ENCODE data around the gene HYAL3.
"Not testable (repeated sequence)": the region's sequence is repeated elsewhere in the genome, so short reads cannot be mapped to it uniquely, and the experiment has no call there.

The HYAL3 gene

DNA sequence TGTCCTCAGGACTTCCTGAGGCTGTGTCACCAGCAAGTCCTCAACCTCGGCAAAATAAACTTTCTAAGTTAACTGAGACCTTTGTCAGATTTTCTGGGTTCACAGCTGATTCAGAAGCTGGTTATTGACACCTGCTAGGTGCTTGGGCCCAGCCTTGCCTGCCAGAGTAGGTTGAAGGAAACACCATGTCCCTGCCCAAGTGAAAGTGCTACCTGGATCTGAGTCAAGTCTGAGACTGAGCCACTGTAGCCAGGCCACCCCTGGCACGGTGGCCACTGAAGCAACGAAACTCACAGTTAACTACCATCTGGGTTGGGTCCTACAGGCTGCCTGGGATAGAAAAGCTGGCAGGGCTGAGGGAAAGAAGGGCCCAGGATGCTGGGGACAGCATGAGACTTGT, 15.1 kb upstream of the HYAL3 start:
- DNase-seq (ENCODE audit: low spot score): no peak

DNA sequence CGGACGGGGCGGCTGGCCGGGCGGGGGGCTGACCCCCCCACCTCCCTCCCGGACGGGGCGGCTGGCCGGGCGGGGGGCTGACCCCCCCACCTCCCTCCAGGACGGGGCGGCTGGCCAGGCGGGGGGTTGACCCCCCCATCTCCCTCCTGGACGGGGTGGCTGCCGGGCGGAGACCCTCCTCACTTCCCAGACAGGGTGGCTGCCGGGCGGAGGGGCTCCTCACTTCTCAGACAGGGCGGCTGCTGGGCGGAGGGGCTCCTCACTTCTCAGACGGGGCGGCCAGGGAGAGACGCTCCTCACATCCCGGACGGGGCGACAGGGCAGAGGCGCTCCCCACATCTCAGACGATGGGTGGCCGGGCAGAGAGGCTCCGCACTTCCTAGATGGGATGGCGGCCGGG, 12.8 kb upstream of the HYAL3 start:
- not testable (repeated sequence) for DNase-seq (ENCODE audit: low spot score)

DNA sequence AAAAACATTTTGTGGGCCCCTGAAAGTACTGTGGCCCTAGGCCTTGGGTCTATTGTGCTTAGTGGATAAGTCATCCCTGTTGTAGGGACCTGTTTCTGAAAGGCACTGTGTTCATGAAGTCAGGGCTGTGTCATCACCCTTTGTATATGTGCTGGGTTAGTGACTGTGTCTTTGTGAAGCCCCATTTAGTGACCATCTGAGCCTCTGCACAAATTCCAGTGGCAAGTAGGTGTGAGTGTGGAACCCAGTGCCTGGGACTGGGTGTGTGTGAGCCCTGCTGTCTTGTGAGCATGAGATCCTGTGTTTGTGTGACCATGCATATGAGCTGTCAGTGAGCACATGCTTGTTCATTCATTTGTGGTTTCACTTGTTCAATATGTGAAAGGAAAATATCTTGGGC, 5.4 kb upstream of the HYAL3 start:
- DNase-seq (ENCODE audit: low spot score): no peak

DNA sequence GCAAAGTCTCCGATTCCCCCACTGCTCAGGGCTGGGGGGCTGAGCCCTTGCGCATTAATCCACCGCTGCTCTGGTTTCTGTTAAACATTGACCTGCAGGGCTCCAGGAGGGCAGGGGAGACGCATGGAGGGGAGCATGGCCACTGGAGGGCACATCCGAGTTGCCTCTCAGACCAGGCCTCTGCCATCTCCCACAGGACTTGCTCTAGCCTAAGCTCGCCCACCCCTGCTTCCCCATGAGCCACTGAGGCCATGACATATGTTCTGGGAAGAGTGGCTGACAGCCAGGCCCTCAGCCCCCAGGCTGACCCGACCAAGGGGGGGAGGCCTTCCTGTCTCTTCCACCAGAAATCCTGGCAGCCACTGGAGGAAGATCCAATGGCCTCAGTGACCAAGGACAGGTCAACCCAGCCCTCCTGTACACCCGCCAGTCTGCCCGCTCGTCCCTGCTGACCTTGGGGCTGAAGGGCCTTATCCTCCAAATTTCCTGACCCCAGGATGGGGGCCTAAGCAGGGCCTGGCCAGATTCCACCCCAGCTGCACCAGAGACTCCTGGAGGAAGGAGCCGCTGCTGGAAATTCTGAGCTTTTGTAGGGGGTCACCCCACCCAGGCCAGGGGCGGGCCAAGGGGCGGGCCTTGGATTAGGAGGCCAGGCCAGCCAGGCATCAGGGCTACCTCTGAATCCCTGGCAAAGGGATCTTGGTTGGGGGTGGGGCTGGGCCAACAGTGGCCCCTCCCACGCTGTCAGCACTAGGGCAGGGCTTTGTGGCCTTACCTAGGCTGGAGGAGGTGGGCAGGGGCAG, 4.0 kb upstream of the HYAL3 start, which contains the start of gene HYAL1:
Gene HYAL1 (minus strand): TSS at position 562 of the 803 bp plus-strand sequence. CDS start 618 bp downstream, outside the sequence.
- peak; percentile 39 for DNase-seq (ENCODE audit: low spot score)

DNA sequence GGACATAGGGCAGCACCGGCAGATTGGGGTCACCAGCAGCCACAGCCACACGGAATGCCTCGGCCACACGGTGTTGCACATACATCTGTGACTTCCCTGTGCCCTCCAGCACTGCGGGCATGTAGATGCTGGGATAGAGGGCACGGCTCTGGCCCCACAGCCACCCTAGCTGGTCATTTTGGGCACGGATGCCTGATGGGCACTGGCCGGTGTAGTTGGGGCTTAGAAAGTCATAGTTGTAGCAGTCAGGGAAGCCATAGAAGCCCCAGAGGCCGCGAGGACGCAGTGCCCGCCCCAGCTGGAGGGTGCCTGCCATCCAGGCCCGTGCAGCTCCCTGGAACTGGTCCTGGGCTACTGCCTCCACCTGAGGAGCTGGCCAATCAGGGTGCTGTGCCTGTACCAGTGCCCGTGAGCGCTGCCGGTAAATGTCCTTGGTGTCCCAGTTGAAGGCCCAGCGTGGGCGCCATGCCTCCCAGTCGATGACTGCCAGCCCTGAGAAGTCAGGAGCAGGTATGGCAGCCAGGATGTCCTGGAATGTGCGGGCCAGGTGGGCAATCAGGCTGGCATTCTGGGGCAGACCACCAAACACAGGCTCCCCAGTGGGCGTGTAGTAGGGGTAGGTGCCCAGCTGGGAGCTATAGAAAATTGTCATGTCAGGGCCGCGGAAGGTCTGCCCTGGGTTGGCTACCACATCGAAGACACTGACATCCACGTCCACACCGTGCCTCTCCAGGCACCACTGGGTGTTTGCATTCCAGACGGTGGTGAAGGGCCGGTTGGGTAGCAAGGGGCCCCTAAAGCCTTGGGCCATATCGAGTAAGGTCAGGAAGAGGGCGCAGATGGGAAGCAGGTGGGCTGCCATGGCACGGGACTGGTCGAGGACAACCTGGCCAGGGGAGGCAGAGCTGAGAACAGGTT, 3.1 kb upstream of the HYAL3 start:
- no peak for DNase-seq (ENCODE audit: low spot score)

DNA sequence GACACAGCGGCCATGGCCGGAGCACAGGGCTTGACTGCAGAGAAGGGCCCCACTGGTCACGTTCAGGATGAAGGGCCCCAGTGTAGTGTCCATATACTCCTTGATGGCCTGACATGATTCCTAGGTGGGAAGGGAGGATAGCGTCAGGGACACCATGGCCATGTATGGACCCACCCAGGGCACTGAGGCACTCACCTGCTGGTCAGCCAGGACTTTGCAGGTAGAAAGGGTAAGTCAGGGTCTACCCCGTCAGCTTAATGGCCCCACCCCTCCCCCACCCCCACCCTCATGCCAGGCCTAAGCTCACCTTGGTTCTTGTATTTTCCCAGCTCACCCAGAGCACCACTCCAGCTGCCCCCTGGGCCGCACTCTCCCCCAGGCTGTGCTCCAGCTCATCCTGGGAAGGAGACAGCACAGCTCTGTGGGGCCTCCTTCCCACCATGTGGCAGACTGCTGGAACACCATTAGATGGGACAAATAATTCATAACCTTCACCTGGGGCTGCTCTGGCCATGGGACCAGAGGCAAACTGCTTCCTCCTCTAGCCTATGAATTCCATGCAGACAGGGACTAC, 1.6 kb upstream of the HYAL3 start:
- no peak for DNase-seq (ENCODE audit: low spot score)

DNA sequence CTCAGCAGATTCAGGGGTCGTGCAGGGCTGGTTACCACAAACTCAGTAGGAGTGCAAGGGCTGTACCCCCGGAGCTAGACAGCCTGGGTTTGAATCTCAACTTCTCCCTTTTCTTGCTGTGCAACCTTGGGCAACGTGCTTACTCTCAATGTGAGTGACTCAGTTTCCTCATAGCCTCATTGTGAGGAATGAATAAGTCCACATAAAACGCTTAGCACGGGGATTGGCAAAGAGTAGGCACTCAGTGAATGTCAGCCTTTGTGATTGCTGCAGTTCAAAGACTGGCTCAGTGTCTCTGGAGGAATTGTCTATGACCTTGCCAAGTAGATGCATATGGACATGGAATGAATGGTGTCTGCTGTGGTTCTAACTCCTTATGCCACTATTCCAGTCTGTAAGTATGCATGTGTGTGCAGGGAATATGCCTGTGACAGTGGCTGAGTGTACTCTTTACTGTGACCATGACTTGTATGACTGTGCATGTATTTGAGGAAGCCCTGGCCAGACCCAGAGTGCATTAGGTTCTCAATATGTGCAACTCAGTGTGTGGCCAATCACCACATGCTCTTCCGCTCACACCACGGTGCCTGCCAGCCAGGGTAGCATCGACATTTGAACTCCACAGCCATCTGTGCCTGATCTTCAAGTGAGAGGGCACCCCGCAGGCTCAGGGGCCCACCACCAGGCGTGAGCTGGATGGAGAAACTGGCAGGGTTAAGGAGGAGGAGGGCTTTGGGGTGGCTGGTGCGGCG, 900 bp upstream of the HYAL3 start:
- DNase-seq (ENCODE audit: low spot score): peak; percentile 75

DNA sequence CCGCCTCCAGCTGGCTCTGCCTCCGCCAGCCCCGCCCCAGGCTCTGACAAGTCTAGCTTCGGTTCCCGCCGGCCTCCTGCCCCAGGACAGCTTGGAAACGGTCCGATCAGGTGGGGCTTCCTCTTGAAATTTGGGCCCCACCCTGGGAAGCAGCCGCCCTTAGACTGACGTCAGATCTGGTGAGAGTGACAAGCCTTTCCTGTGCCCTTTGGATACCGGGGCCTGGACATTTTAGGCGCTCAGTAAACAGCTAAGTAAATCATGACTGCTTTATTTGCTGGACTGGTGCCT, 378 bp upstream of the HYAL3 start:
- DNase-seq (ENCODE audit: low spot score): no peak

DNA sequence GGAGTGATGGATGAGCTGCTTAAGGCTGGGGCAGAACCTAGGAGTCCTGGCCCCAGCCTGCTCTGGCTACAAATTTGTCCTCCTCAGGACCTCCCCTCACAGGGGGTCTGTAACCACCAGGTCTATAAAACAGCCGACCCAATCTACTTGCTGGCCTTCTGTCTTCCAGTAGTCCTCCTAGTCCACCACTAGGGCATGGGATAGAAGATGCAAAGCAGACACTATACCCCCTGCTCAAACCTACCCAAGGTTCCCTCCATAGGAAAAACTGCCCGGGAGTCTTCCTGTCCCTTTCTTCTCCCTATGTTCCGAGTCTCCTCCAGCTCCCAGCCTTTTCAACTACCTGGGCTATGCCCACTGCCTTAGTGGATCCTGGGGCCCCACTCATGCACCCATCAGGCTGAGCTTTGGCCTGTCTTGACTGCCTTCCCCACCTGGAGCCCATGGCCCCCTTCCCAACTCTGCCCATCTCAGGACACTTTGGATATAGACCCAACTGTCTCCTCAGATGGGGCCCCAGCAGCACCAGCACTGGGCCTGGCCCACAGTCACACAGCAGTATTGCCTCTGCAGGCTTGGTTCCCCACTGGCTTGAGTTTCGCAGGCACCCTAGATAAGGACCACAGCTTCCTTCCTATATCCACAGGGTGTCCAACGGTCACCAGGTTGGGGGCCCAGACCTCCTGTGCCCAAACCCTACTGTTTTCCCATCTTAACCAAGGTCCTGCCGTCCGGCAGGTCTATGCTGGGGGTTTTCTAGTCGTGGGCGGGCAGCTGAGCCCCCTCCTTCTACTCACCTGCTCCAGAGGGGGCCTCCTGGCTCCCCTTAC, 1.1 kb downstream of the HYAL3 start:
- DNase-seq (ENCODE audit: low spot score): peak; percentile 64

DNA sequence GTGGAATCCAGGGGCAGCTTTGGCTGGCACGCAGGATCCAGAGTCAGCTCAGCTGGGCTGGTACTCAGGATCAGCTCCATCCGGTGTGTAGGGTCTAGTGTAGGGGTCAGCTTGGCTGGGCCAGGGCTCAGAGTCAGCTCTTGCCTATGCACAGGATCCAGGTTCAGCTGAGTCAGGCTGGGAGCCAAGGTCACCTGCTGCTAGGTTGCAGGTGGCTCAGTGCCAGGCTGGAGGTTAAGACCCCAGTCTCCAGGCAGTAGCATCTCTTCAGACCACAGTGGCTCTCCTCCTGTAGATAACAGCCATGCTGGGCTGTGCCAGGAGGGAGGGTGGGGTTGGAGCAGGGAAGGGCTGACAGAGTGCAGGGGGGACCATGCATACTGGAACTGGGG, 1.8 kb downstream of the HYAL3 start:
- DNase-seq (ENCODE audit: low spot score): peak; percentile 71

DNA sequence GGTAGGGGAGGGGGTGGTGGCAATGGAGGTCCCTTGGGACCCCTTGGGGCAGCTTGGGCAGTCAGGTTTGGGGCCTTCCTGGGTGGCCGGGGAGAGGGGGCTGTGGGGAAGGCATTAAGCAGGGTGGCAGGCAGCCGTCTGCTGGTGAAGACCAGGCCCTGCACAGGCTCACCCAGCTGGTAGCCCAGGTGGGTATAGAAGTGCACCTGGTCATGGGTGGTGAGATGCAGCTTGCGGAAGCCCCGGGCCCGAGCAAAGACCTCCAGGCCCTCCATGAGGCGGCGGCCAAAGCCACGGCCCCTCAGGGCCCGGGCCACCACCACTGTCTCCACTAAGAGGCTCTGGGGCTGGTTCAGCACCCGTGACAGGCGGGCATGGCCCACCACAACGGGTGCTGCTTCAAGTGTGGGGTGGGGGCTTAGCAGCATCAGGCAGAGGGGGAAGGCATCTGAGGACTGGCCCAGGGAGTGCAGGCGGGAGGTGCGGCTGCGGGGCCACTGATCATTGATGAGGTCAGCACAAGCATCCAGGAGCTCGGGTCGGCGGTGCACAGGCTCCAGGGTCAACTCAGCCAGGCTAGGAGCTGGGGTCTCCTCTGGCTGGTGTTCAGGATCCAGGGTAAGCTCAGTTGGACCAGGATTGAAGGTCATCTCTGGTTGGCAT, 2.4 kb downstream of the HYAL3 start:
- no peak for DNase-seq (ENCODE audit: low spot score)

DNA sequence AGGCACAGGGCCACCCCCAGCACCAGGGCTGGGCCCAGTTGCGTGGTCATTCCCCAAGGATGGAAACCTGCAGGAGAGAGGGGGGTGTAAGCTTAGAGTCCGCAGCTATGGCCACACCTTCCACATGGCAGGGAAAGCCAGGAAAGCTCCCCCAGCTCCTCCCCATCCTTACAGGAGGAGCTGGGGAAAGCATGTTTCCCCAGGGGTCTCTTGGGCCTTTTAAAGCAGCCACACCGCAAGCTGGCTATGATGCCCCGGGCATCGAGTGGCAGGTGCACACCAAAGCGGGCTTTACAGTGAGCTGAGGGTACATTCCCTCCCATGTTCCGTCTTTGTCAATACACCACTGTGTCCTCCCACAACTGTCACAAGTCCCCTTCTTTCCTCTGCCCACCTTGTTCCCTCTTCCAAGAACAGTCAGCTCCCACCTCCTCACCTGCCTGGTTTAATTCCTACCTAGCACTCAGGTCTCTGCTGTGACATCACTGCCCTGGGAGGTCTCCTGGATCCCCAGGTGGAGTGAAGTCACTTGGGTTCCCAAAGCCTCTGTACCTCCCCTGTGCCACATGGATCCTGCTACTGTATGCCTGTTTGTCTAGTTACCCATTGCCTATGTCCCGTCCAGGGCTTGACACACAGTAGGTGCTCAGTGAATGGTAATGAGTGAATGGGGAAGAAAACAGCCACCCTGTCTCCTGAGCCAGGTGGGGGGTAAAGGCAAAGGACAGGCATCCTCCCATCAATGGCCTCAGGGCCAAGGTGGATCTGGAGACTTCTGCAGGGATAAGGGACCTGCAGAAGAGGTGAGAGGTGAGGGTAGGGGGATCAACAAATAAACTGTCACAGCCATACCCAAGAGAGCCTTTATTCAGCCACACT, 3.4 kb downstream of the HYAL3 start:
- no peak for DNase-seq (ENCODE audit: low spot score)

DNA sequence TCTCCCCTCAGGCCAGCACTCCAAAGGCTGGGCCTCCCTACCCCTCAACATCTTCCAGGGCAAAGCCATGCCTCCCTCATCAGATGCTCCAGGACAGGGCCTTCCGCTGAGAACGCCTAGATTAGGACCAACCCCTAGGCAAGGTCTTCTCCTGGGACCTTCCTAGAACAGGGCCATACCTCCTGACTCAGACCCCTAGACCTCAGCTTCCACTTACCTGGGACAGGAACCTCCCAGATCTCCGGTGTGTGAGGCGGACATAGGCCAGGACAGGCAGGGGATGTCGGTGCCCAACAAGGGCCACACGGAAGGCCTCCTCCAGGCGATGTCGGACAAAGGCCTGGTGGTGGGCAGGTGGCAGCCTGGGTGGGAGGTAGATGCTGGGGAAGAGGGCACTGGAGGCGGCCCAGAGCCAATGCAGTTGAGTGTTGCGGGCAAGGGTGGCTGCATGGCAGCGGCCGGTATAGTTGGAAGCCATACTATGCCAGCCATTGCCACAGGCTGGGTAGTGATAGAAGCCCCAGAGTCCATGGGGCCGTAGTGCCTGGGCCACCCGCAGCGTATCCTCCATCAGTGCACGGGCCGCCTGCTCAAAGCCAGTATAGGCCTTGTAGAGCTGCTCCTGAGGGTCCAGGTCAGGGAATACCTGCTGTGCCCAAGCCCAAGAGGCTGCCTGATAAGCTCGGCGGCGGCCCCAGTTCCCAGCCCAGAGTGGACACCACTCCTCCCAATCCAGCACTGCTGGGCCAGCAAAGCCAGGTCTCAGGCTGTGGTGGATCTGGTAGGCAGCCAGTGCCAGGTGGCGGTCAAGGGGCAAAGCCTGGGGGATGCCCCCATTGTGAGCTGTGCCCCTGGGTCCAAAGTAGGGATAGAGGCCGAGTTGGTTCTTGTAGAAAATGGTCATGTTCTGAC, 4.5 kb downstream of the HYAL3 start:
- DNase-seq (ENCODE audit: low spot score): no peak

DNA sequence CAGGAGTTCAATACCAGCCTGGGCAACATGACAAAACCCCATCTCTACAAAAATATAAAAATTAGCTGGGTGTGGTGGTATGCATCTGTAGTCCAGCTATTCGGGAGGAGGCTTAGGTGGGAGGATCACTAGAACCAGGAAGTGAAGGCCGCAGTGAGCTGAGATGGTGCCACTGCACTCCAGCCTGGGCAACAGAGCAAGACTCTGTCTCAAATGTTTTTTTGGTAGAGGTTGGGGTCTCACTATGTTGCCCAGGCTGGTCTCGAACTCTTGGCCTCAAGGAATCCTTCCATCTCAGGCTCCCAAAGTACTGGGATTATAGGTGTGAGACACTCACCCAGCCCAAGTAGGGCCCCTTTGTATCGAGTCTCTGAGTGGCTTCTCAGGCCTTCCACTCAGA, 5.1 kb downstream of the HYAL3 start:
- DNase-seq (ENCODE audit: low spot score): no peak

DNA sequence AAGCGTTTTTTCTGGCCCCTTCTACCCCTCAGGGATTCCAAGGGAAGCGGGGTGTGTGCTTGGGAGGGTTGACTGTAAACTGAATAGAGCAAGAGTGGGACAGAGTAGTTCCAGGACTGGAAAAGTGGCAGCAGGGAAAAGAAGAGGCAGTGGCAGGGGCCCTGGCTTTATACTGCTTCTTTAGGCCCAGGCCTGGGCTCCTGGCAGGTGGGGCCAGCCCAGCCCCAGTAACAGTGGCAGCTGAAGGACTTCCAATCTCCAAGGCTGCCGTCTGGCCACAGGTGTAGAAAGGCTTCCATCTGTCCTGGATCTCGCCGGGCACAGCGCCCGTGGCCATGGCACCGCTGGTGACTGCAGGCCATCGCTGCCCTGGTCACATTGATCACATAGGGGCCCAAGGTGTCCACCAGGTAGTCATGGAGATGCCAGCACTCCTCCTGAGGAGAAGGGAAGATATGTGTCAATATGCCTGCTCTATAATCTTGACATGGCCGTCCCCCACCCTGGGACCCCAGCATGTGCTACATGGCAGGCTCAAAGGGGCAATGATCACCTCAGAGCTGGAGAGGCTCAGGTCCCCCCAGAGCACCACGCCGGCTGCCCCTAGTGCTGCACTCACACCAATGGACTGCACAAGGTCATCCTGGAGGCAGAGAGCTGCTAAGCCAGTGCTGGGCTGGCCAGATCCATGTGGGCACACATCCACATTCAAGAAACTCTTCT, 6.0 kb downstream of the HYAL3 start:
- DNase-seq (ENCODE audit: low spot score): no peak

DNA sequence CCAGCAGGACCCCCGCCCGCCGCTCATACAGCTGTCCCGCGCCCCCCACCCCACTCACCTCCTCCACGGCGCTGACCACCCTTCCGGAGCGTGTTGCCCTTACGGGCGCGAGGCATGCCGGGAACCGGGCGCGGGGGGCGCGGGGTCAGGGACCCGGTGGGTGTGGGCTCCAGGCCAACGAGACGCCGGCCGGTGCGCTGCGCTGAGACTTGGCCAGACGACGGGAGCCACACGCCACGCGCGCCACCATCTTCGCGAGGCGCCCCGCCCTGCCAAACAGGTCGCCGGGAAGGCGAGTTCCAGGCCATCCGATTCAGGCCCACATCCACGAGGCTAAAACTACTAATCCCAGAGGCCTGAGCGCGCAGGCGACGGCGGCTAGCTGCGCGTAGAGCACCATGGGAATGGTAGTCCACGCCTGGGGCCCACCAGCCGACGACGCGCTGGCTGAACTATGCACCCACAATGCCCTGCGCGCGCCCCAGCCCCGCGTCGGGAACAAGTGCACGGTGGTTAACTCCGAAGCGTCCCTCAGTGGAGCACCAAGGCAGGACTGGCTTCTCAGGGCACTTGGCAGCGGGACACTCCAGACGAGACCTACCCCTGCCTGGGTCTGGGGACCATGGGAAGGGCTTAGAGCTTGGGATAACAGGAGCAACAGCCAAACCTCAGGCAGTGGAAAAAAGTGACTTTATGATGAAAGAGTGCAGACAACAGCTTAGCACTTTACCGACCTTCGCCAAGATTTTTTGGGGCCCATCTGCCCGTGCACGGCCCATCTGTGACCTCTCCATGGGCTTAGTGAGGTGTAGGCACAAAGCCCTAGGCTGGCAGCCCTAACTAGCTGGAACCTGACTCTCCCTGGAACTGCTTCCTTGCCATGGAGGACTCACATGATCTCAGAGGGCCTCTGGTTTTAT, 6.8 kb downstream of the HYAL3 start, which contains the start of gene IFRD2:
Gene IFRD2 (minus strand): TSS at position 271 of the 920 bp plus-strand sequence. CDS start 155 bp downstream, at position 116.
- peak; percentile 97 for DNase-seq (ENCODE audit: low spot score)

DNA sequence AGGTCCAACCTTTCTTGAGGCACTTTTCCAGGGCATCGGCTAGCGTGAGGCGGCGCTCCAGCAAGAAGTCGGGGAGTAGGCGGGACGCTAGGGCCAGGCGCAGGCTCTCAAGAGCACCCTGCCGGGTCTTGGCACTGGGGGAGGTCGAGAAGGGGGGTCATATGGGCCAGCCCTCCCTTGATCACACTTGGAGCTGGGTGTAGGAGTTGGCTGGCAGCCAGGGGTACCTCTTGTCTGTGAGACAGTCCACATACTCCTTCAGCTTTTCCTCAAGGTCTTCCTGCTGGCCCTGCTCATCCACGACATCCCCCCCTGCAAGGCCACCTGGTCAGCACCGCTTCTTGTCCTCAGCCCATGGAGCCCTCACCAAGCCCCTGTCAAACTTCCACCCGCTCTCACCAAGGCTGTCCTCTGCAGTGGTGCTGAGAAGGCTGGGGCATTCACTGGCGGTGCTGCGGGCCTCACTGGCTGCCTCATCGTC, 9.0 kb downstream of the HYAL3 start:
- DNase-seq (ENCODE audit: low spot score): no peak
